Colonic mucosa (tissue), 4 donors: Measurements from ENCODE around the gene C1orf52. TPM values are rescaled to one million over a fixed set of nuclear protein-coding genes. Genes with fewer than 3 reads are reported as not detected.
A peak's percentile ranks its signal among the peaks of the same experiment; 100 is the strongest.

Experiments
- DNase-seq: peaks from one replicate; pipeline ENCODE4 v3.0.0-alpha.2; 2020
- H3K27ac ChIP-seq: fragments of 200-600 bp; one replicate; pipeline ENCODE4 v1.8.0; 2021
- H3K27me3 ChIP-seq: fragments of 200-600 bp; one replicate; pipeline ENCODE4 v1.8.0; 2021
- H3K36me3 ChIP-seq: fragments of 200-600 bp; one replicate; pipeline ENCODE4 v1.8.0; 2021
- H3K4me1 ChIP-seq: fragments of 200-600 bp; one replicate; pipeline ENCODE4 v1.8.0; 2021; ENCODE audit warnings: mild to moderate bottlenecking
- H3K4me3 ChIP-seq: fragments of 200-600 bp; one replicate; pipeline ENCODE4 v1.8.0; 2021
- H3K9ac ChIP-seq, 2 donors: one replicate each; pipeline ENCODE4 v1.7.0; 2013; ENCODE audit warnings: control low read depth in 2 of 2, low read depth in 2 of 2, low read length in 2 of 2
- H3K9me3 ChIP-seq: fragments of 200-600 bp; one replicate; pipeline ENCODE4 v1.8.0; 2021
- intact Hi-C: fragments of 100-400 bp; cut with DNase I; formaldehyde crosslinking; loops from one replicate; pipeline ENCODE4 v1.14.1; 2022
- total RNA-seq, 2 donors: library from RNA; stranded (reverse); fragmentation: NEBNext Ultra II Directional in 1 of 2; extraction: Animal tissue kit (Norgen Biotek cat#: 25700) in 1 of 2; gene quantifications; one replicate each; pipeline ENCODE4 v1.2.1, GENCODE V29; 2021
- TF ChIP-seq, protein P1 (sequence below): fragments of 200-600 bp; IDR thresholded peaks from one replicate; pipeline ENCODE4 v1.8.0; 2022; ENCODE audit warnings: antibody characterized with exemption, mild to moderate bottlenecking
- donor health status: healthy.
- donor health status: DM: no; HTN: no; CAD: no.
- donor health status: DM: no; HTN: no; CAD: no.

The C1orf52 gene
- total RNA-seq, 2 donors from 2014 or later: 11.3 to 19.9 TPM

DNA sequence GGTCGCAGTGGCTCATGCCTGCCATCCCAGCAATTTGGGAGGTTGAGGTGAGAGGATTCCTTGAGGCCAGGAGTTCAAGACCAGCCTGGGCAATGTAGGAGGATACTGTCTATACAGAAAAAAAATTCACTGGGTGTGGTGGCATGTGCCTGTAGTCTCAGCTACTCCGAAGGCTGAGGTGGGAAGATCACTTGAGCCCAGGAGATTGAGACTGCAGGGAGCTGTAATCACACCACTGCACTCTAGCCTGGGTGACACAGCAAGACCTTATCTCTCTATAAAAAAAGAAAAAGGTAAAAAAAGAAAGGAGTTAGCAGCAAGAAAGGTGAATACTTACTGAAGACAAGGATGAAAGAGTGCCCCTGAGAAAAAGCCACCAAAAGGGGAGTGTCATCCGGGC lies 40.7 kb upstream of the C1orf52 start:
- H3K36me3 ChIP-seq: no peaks in the 10 kb centered on the region
- H3K4me3 ChIP-seq: no peak overlapping the region
- H3K4me1 ChIP-seq: peaks cover 6% of the 10 kb centered on the region
- intact Hi-C loops: no loop called here
- no peak for DNase-seq
- H3K27me3 ChIP-seq: no peaks in the 10 kb centered on the region
- H3K27ac ChIP-seq: no peak overlapping the region
- no peak overlapping the region for H3K9ac ChIP-seq
- H3K9me3 ChIP-seq: no peaks in the 10 kb centered on the region
- TF ChIP-seq, protein P1, sequence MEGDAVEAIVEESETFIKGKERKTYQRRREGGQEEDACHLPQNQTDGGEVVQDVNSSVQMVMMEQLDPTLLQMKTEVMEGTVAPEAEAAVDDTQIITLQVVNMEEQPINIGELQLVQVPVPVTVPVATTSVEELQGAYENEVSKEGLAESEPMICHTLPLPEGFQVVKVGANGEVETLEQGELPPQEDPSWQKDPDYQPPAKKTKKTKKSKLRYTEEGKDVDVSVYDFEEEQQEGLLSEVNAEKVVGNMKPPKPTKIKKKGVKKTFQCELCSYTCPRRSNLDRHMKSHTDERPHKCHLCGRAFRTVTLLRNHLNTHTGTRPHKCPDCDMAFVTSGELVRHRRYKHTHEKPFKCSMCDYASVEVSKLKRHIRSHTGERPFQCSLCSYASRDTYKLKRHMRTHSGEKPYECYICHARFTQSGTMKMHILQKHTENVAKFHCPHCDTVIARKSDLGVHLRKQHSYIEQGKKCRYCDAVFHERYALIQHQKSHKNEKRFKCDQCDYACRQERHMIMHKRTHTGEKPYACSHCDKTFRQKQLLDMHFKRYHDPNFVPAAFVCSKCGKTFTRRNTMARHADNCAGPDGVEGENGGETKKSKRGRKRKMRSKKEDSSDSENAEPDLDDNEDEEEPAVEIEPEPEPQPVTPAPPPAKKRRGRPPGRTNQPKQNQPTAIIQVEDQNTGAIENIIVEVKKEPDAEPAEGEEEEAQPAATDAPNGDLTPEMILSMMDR: no peak

DNA sequence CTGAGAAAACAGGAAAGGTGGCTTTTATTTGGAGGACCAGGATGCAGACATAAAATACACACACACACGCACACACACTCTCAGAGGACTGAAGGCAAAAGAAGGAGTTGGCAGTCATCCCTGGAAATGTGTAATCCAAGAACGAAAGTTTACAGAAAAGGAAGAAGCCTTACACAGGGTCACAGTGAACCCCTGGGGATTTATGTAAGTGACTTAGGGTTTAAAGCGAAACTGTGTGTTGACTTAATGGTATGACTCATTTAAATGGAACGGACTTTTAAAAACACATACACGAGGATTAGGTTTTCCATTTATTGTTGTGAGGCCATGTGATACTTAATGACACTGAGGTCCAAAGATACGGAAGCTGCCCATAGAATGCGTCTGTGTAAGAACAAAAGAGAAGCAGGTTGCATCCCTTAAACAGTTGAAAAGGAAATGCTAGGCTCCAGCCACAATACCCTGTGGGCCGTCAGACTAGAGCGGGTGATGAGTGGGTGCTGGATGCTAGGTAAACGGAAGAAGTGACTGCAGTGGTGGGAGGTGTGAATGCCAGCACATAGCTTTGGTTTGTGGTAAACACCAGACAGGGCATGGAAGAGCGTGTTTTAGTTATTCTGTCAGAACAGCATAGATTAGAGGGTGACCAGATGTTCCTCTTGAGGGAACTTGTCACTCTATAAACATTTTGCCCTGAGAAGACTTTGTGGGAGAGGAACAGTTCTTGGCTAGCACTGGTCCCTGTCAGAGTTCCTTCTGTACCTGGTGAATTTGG lies 38.6 kb upstream of the C1orf52 start:
- Histone ChIP-seq H3K9me3 (no peaks in the 10 kb centered on the region), H3K36me3 (no peaks in the 10 kb centered on the region), H3K9ac (peak overlapping the region in 1 of 2 donors; percentile 16), H3K27me3 (no peaks in the 10 kb centered on the region), H3K4me3 (no peak overlapping the region), H3K27ac (peak overlapping the region; percentile 66), H3K4me1 (peaks cover 6% of the 10 kb centered on the region)
- DNase-seq: peak; percentile 67
- intact Hi-C loops: no loop called here
- TF ChIP-seq, protein P1: no peak

- Histone ChIP-seq H3K4me3 (no peak overlapping the region), H3K9me3 (no peaks in the 10 kb centered on the region), H3K4me1 (peaks cover 6% of the 10 kb centered on the region), H3K27ac (peak overlapping the region; percentile 66), H3K27me3 (no peaks in the 10 kb centered on the region), H3K9ac (no peak overlapping the region), H3K36me3 (no peaks in the 10 kb centered on the region)
- no peak for DNase-seq
- TF ChIP-seq, protein P1: no peak
- intact Hi-C loops: no loop called here
These were observed 38.0 kb upstream of the C1orf52 start for GRCh38 chr1:85297538-85297854.

- Histone ChIP-seq H3K27ac (no peak overlapping the region), H3K9ac (no peak overlapping the region), H3K9me3 (no peaks in the 10 kb centered on the region), H3K27me3 (no peaks in the 10 kb centered on the region), H3K36me3 (no peaks in the 10 kb centered on the region), H3K4me3 (no peak overlapping the region), H3K4me1 (peaks cover 6% of the 10 kb centered on the region)
- intact Hi-C loops: no loop called here
- TF ChIP-seq, protein P1: no peak
- no peak for DNase-seq
These were observed 37.5 kb upstream of the C1orf52 start for GRCh38 chr1:85296980-85297379.

DNA sequence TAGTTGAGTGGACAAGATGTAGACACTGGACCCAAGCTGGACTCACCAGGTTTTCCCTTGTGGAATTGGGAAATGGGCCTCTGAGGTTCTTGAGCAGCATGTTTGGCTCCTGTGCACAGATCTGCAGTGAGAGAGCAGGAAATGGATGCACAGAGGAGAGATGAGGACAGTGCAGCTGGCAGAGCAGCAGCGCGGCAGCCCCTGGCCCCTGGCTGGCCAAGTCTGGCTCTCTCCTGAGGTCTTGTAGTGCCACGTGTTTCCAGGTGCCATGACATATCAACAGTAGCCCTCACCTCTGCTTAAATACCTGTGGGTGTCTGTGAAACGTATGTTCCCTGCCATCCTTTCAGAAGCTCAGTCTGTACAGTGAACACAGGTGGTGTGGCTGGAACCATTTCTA lies 36.2 kb upstream of the C1orf52 start:
- DNase-seq: no peak
- Histone ChIP-seq H3K27me3 (no peaks in the 10 kb centered on the region), H3K4me1 (peaks cover 6% of the 10 kb centered on the region), H3K27ac (no peak overlapping the region), H3K4me3 (no peak overlapping the region), H3K9ac (no peak overlapping the region), H3K36me3 (no peaks in the 10 kb centered on the region), H3K9me3 (no peaks in the 10 kb centered on the region)
- intact Hi-C loops: no loop called here
- TF ChIP-seq, protein P1: no peak
